ENCODE measurements around the gene GPR157. TPM values are rescaled to one million over a fixed set of nuclear protein-coding genes. Genes with fewer than 3 reads are reported as not detected.

Gene GPR157
- total RNA-seq, 4 donors from 2014 or later: 2.8 to 10.5 (median 6.2) TPM

GRCh38 chr1:9093581-9093980 is 35.3 kb downstream of the GPR157 start:
- no peak overlapping the region for H3K27ac ChIP-seq
- no peaks in the 10 kb centered on the region for H3K4me1 ChIP-seq
- DNase-seq (ENCODE audit: low spot score in 2 of 2): no peak
- peaks cover 0 to 4% (median 0%) of the 10 kb centered on the region in 4 donors for H3K9me3 ChIP-seq
- H3K27me3 ChIP-seq: no peaks in the 10 kb centered on the region
- no peaks in the 10 kb centered on the region for H3K36me3 ChIP-seq
- TF ChIP-seq CTCF (IDR thresholded peaks at IDR 0.05) (no peak), POLR2A (IDR thresholded peaks at IDR 0.05) (no peak), EP300 (IDR thresholded peaks at IDR 0.05) (no peak)
- 54 to 62% methylated on average over 6 of the region's 6 CpGs for WGBS, 2 donors
- H3K4me3 ChIP-seq: no peak overlapping the region

DNA sequence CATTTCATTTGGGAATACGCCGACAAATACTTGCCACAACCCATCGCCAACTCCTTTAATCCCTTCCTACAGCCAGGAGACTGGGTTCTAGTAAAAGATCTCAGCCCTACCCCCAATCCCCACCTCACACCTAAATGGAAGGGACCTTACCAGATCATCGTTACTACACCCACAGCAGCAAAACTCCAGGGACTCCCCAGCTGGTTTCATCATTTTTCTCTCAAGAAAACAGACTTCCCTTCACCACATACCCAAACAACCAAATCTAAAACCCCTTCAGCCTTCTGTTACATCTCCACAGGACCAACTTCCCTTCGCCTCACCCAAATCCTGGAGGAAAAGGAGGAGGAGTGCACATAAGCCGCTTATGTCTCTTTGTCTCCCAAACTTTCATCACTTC is 35.8 kb downstream of the GPR157 start:
- WGBS, 2 donors: 74 to 88% methylated on average over 6 of the region's 6 CpGs
- Histone ChIP-seq H3K4me1 (no peaks in the 10 kb centered on the region), H3K4me3 (no peak overlapping the region), H3K36me3 (no peaks in the 10 kb centered on the region), H3K9me3 (peaks cover 0 to 4% (median 0%) of the 10 kb centered on the region in 4 donors), H3K27me3 (no peaks in the 10 kb centered on the region), H3K27ac (no peak overlapping the region)
- no peak for DNase-seq (ENCODE audit: low spot score in 2 of 2)
- TF ChIP-seq POLR2A (IDR thresholded peaks at IDR 0.05) (no peak), EP300 (IDR thresholded peaks at IDR 0.05) (no peak), CTCF (IDR thresholded peaks at IDR 0.05) (no peak)

GRCh38 chr1:9088807-9089206 is 40.1 kb downstream of the GPR157 start:
- no peaks in the 10 kb centered on the region for H3K4me1 ChIP-seq
- WGBS, 2 donors: 70% methylated on average over 4 of the region's 4 CpGs
- no peak overlapping the region for H3K4me3 ChIP-seq
- no peak overlapping the region for H3K27ac ChIP-seq
- TF ChIP-seq CTCF (IDR thresholded peaks at IDR 0.05) (no peak), EP300 (IDR thresholded peaks at IDR 0.05) (no peak)
- no peaks in the 10 kb centered on the region for H3K27me3 ChIP-seq
- DNase-seq (ENCODE audit: low spot score in 2 of 2): no peak
- no peaks in the 10 kb centered on the region for H3K36me3 ChIP-seq
- H3K9me3 ChIP-seq: no peaks in the 10 kb centered on the region

GRCh38 chr1:9087411-9088125 is 41.3 kb downstream of the GPR157 start:
- WGBS, 2 donors: 84 to 89% methylated on average over 12 of the region's 12 CpGs
- no peaks in the 10 kb centered on the region for H3K9me3 ChIP-seq
- no peak overlapping the region for H3K27ac ChIP-seq
- H3K4me1 ChIP-seq: no peaks in the 10 kb centered on the region
- no peaks in the 10 kb centered on the region for H3K36me3 ChIP-seq
- no peak for DNase-seq (ENCODE audit: low spot score in 2 of 2)
- H3K27me3 ChIP-seq: no peaks in the 10 kb centered on the region
- TF ChIP-seq EP300 (IDR thresholded peaks at IDR 0.05) (no peak), CTCF (IDR thresholded peaks at IDR 0.05) (no peak), POLR2A (IDR thresholded peaks at IDR 0.05) (no peak)
- no peak overlapping the region for H3K4me3 ChIP-seq

DNA sequence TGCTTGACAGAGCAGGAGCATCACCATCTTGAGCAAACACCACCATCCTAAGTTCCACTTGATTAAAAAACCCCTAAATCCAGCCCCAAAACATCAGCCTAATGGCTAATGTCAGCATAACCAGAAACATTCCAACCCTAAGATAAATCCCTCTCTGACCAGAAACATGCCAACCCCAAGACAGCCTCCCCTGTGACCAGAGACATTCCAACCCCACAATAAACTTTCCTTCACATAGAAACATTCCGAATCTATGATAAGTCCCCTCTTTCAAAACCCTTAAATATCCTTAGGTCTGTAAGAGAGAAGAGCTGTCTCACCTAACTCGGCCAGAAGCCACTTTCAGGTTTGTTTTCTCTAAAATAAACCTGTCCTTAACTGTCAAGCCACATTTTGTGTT is 42.1 kb downstream of the GPR157 start:
- no peaks in the 10 kb centered on the region for H3K4me1 ChIP-seq
- no peaks in the 10 kb centered on the region for H3K9me3 ChIP-seq
- no peaks in the 10 kb centered on the region for H3K36me3 ChIP-seq
- H3K27ac ChIP-seq: no peak overlapping the region
- no peaks in the 10 kb centered on the region for H3K27me3 ChIP-seq
- TF ChIP-seq EP300 (IDR thresholded peaks at IDR 0.05) (no peak), CTCF (IDR thresholded peaks at IDR 0.05) (no peak), POLR2A (IDR thresholded peaks at IDR 0.05) (no peak)
- DNase-seq (ENCODE audit: low spot score in 2 of 2): no peak
- H3K4me3 ChIP-seq: no peak overlapping the region
- WGBS, 2 donors: 71 to 95% methylated on average over 2 of the region's 2 CpGs
